Right ventricle myocardium superior (tissue), 1 donor: ENCODE data around the gene ERCC6. TPM values are rescaled to one million over a fixed set of nuclear protein-coding genes. Genes with fewer than 3 reads are reported as not detected.

Source experiments
- ATAC-seq: fragments of 200-7000 bp; cut with Tn5 transposase; one replicate; pipeline ENCODE4 v1.9.1; 2020; ENCODE audit warnings: mild to moderate bottlenecking; ENCODE audit not compliant: poor library complexity
- DNase-seq: peaks from one replicate; pipeline ENCODE4 v3.0.0-alpha.2; 2020
- intact Hi-C: fragments of 100-400 bp; cut with DNase I; formaldehyde crosslinking; loops from one replicate; pipeline ENCODE4 v1.11.2; 2022
- total RNA-seq: library from RNA; stranded (reverse); fragmentation: NEBNext Ultra II Directional; extraction: Animal tissue kit (Norgen Biotek cat#: 25700); gene quantifications from one replicate; pipeline ENCODE4 v1.2.1, GENCODE V29; 2021
- donor health status: DM: no; HTN: yes; CAD: no; lungs with severe emphysema.

The ERCC6 gene
- total RNA-seq, 1 donor from 2014 or later: 25.3 TPM

DNA sequence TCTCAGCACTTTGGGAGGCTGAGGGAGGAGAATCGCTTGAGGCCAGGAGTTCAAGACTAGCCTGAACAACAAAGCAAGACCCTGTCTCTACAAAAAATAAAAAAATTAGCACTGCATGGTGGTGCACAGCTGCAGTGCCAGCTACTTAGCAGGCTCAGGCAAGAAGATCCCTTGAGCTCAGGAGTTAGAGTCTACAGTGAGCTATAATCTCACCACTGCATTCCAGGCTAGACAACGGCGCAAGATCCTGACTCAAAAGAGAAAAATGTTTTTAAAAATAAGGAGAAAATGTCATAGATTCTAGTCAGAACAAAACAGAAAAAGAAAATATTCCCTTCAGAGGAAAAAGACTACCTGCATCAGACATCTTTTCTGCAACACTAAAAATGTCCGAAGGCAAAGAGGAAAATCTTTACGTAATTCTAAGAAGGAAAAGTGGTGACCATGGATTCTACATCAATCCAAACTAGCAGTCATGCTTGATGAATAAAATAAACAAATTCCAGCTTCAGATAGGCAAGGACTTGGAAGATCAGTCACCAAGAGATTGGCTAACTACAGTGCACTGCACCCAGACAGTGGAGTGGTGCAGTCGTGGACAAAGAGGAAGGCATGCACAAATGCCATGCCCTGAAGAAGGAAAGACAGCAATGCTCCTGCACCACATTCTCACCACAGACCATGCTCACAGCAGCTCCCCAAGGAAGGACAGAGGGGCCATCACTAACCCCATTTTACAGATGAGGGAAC is 54.3 kb downstream of the ERCC6 start:
- intact Hi-C loops: no loop called here
- DNase-seq: no peak
- ATAC-seq: no peak

DNA sequence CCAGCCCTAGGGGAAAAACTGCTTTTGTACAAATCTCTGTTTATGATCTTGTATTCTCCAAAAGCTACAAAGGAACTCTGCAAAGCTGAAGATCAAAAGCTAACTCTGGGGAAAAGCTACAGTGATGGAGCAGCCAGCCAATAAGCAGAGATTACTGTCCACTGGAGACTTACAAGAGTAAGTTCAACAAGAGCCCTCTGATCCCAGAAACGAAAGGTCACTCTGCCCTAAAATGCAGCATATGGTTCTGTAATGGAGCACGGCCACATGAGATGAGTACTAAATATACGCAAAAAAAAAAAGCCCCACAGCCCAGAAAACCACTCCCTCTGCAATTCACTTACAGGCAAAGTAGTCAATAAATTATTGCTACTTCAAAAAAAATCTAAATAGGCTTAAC is 60.1 kb downstream of the ERCC6 start:
- no peak for ATAC-seq
- no peak for DNase-seq
- intact Hi-C loops: no loop called here

DNA sequence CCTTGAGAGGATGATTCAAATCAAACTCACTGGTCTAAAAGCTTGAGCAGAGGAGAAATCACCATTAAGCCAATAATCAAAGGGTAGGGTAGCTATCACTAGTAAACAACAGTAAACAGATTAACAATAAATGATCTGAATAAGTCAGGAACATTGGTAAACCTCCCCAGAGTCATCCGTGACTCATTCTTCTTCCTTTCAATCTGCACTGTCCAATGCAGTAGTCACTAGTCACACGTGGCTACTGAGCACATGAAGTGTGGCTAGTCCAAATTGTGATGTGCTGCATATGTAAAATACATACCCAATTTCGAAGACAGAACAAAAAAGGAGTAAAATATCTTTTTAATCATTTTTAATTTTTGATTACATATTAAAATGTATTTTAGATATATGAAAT is 64.0 kb downstream of the ERCC6 start:
- no peak for ATAC-seq
- no peak for DNase-seq
- intact Hi-C loops: no loop called here

DNA sequence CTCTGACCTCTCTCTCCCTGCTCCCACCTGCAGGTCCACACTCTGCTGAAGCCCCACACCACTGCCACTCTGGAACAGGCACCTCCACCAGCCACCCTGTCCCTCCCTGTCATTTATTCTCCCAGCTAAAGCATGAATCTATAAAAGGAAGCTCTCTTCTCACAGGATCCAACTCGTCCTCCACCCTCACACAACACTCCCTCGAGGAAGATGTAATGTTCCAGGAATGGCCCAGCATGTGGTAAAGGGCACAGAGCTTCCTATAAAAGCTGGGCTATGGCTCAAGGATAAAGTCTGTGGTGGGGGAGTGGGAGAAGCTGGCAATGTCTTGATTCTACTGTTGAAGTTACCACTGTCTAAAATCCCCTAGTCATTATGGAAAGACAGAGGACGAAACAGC is 67.4 kb downstream of the ERCC6 start:
- no peak for ATAC-seq
- intact Hi-C loops: no loop called here
- DNase-seq: no peak

DNA sequence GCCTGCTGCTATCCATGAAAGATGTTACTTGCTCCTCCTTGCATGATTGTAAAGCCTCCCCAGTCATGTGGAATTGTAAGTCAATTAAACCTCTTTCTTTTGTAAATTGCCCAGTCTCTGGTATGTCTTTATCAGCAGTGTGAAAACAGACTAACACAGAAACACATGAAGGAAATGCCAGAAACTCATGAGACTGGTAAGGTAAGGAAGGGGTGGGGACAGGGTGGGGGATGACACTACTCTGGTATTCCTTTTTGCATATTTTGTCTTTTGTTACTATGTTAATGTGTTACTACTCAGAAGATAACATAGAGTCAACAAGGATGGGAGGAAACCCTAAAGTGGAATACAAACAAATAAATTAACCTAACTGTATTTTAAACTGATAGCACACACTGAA is 73.2 kb downstream of the ERCC6 start:
- no peak for DNase-seq
- intact Hi-C loops: no loop called here
- no peak for ATAC-seq

Other genes with a start within 250 kb of the ERCC6 start
- gene C10orf71, start 240.0 kb downstream of the ERCC6 start, total RNA-seq: 108 TPM
- gene DRGX, start 143.0 kb downstream of the ERCC6 start, total RNA-seq: not detected
- not detected for gene SLC18A3, start 71.2 kb upstream of the ERCC6 start, total RNA-seq
- gene CHAT, start 74.9 kb upstream of the ERCC6 start, total RNA-seq: not detected
- not detected for gene C10orf53, start 140.5 kb upstream of the ERCC6 start, total RNA-seq
- gene OGDHL, start 223.2 kb upstream of the ERCC6 start, total RNA-seq: 1.8 TPM